Measurements from ENCODE around the gene ZFR.

DNA sequence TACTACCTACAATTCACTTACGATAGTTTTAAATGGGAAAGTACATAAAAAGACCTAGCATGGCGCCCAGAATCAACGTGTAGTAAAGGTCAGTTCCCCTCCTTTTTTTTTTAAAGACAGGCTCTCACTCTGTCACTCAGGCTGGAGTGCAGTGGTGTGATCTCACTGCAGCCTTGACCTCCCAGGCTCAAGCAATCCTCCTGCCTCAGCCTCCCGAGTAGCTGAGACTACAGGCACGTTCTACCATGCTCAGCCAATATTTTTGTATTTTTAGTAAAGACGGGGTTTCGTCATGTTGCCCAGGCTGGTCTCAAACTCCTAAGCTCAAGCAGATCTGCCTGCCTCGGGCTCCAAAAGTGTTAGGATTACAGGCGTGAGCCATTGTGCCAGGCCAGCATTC is 91.1 kb downstream of the ZFR start:
- TF ChIP-seq CTCF (IDR thresholded peaks at IDR 0.05) (no peak), POLR2A (IDR thresholded peaks at IDR 0.05) (no peak)

All from esophagus squamous epithelium (tissue), 4 donors.